ENCODE measurements around the gene SEC22A. TPM values are rescaled to one million over a fixed set of nuclear protein-coding genes. Genes with fewer than 3 reads are reported as not detected.

The SEC22A gene
- total RNA-seq, 1 donor from 2014 or later = 18.5 TPM

Other genes with a start within 250 kb of the SEC22A start
- gene SEMA5B, start 174.2 kb upstream of the SEC22A start, total RNA-seq = not detected in 2 replicates
- 28.9 and 31.1 TPM in 2 replicates for gene PDIA5, start 134.9 kb upstream of the SEC22A start, total RNA-seq
- not detected in 2 replicates for gene ADCY5, start 247.1 kb downstream of the SEC22A start, total RNA-seq